ENCODE data around the gene TRAF5. TPM values are rescaled to one million over a fixed set of nuclear protein-coding genes. Genes with fewer than 3 reads are reported as not detected.

Gene TRAF5, protein sequence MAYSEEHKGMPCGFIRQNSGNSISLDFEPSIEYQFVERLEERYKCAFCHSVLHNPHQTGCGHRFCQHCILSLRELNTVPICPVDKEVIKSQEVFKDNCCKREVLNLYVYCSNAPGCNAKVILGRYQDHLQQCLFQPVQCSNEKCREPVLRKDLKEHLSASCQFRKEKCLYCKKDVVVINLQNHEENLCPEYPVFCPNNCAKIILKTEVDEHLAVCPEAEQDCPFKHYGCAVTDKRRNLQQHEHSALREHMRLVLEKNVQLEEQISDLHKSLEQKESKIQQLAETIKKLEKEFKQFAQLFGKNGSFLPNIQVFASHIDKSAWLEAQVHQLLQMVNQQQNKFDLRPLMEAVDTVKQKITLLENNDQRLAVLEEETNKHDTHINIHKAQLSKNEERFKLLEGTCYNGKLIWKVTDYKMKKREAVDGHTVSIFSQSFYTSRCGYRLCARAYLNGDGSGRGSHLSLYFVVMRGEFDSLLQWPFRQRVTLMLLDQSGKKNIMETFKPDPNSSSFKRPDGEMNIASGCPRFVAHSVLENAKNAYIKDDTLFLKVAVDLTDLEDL
- polyA plus RNA-seq (2011; rRNA removed) (19.3 and 22.0 TPM in 2 replicates), polyA minus RNA-seq (2011; rRNA and poly(A)+ RNA removed) (19.1 and 19.5 TPM in 2 replicates)

DNA sequence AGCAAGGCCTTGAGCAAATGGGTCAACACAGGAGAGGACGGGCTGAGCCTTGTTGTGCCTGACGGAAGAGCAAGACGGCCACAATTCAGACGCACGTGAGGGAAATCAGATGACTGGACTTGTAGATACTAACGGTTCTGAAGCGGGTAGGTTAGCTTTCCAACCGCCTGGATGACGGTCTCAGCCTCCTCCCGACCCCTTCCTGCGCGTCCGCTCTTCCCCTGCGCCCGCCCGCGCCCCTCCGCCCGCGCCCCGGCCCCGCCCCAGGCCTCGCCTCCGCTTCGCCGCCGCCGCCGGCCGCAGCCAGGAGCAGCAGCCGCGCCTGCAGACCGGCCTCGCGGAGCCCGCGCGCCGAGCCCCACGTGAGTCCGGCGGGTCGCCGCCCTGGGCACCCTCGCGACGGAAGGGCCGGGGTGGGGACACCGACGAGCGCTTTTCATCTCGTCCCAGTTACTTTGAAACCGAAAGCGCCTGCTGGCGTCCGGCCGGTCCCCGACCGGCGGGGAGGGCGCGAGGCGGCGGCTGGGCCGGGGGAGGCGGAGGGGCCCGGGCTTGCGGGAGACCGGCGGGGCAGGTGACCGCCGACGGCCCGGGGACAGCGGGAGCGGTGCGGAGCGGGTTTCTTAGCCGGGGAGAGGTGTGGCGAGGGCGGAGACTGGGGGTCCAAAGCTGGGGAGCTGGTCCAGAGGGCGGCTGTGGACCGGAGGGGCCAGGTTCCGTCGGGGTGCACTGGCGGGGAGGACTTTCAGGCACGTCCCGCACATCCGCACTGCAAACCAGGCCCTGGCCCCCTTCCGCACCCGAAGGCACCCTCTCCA lies at the start of gene TRAF5:
Gene TRAF5, plus strand, starts transcription at position 306 of the 818 bp plus-strand sequence. CDS start 26,407 bp downstream, outside the sequence.
- ChIA-PET POLR2A (interaction anchor here (0.6 to 1.3 kb wide), 2 partner anchors 27 to 56 kb away, joined by 3 read pairs; no protein-coding TSS in a partner anchor), CTCF (interaction anchor here (0.9 to 4.3 kb wide), 8 partner anchors 15 to 329 kb away, joined by 3 to 26 read pairs (median 4); no protein-coding TSS in a partner anchor)
- DNase-seq (ENCODE audit: low read depth, low spot score) = no peak

DNA sequence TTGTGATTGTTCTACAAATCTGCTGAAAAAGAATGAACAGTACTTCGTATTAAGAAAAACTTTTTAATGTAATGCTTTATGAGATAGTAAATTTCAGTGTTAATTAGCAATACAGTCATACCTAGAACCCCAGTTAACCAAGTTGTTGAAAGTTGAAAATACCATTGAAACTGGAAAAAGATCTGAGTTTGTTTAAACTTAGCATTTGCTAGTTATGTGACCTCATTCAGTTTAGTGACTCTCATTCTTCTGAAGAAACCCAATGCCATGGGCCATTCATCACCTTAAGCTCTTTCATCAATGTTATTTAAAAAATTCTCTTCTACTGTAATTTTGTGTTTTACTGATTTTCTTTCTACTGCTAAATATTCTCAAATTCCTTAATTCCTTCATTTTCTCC lies 47.3 kb upstream of the TRAF5 start:
- Histone ChIP-seq H3K4me3 (ENCODE audit: low read depth, low read length) (no peak overlapping the region), H3K27ac (ENCODE audit: low read depth, low read length) (no peak overlapping the region), H3K9me3 (ENCODE audit: control insufficient read depth, insufficient read depth, low read length) (no peaks in the 10 kb centered on the region), H3K27me3 (ENCODE audit: control insufficient read depth, insufficient read depth, low read length) (no peaks in the 10 kb centered on the region)
- DNase-seq (ENCODE audit: low read depth, low spot score) = no peak
- ChIA-PET CTCF (interaction anchor here (1.7 kb wide), 1 partner anchor 44 kb away, joined by 4 read pairs; no protein-coding TSS in a partner anchor), POLR2A (no interaction called here)
- TF ChIP-seq, protein P1, sequence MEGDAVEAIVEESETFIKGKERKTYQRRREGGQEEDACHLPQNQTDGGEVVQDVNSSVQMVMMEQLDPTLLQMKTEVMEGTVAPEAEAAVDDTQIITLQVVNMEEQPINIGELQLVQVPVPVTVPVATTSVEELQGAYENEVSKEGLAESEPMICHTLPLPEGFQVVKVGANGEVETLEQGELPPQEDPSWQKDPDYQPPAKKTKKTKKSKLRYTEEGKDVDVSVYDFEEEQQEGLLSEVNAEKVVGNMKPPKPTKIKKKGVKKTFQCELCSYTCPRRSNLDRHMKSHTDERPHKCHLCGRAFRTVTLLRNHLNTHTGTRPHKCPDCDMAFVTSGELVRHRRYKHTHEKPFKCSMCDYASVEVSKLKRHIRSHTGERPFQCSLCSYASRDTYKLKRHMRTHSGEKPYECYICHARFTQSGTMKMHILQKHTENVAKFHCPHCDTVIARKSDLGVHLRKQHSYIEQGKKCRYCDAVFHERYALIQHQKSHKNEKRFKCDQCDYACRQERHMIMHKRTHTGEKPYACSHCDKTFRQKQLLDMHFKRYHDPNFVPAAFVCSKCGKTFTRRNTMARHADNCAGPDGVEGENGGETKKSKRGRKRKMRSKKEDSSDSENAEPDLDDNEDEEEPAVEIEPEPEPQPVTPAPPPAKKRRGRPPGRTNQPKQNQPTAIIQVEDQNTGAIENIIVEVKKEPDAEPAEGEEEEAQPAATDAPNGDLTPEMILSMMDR (IDR thresholded peaks at IDR 0.05; ENCODE audit: low read depth, low read length) = no peak

More for the DNA sequence above, at the start of gene TRAF5:
- Histone ChIP-seq H3K27me3 (ENCODE audit: control insufficient read depth, insufficient read depth, low read length) (no peaks in the 10 kb centered on the region), H3K4me3 (ENCODE audit: low read depth, low read length) (peak within 1 kb of the TSS; percentile 80), H3K27ac (ENCODE audit: low read depth, low read length) (peak within 1 kb of the TSS; percentile 85), H3K9me3 (ENCODE audit: control insufficient read depth, insufficient read depth, low read length) (no peaks in the 10 kb centered on the region; the same call in 1 of the 2 replicates)
- TF ChIP-seq, protein P1 (IDR thresholded peaks at IDR 0.05; ENCODE audit: low read depth, low read length) = no peak

DNA sequence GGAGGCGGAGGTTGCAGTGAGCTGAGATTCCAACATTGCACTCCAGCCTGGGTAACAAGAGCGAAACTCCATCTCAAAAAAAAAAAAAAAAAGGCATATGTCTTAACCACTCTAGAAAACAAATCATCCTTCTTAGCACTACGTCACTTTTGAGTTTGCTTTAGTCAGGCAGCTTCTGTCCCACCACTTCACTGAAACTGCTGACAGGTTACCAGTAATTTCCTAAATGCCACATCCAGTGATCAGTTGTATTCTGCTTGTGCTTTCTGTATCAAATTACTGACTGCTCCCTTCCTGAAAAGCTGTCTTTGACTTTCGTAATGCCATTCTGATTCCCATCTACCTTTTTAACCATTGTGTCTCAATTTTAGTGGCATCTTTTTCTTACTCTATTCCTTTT lies 45.7 kb upstream of the TRAF5 start:
- DNase-seq (ENCODE audit: low read depth, low spot score) = no peak
- Histone ChIP-seq H3K4me3 (ENCODE audit: low read depth, low read length) (no peak overlapping the region), H3K9me3 (ENCODE audit: control insufficient read depth, insufficient read depth, low read length) (no peaks in the 10 kb centered on the region), H3K27me3 (ENCODE audit: control insufficient read depth, insufficient read depth, low read length) (no peaks in the 10 kb centered on the region), H3K27ac (ENCODE audit: low read depth, low read length) (peak overlapping the region; percentile 33)
- ChIA-PET POLR2A (interaction anchor here (0.8 kb wide), 1 partner anchor 16 kb away, joined by 6 read pairs; no protein-coding TSS in a partner anchor), CTCF (interaction anchor here (1.1 kb wide), 1 partner anchor 234 kb away, joined by 3 read pairs; no protein-coding TSS in a partner anchor)
- TF ChIP-seq, protein P1 (IDR thresholded peaks at IDR 0.05; ENCODE audit: low read depth, low read length) = no peak

DNA sequence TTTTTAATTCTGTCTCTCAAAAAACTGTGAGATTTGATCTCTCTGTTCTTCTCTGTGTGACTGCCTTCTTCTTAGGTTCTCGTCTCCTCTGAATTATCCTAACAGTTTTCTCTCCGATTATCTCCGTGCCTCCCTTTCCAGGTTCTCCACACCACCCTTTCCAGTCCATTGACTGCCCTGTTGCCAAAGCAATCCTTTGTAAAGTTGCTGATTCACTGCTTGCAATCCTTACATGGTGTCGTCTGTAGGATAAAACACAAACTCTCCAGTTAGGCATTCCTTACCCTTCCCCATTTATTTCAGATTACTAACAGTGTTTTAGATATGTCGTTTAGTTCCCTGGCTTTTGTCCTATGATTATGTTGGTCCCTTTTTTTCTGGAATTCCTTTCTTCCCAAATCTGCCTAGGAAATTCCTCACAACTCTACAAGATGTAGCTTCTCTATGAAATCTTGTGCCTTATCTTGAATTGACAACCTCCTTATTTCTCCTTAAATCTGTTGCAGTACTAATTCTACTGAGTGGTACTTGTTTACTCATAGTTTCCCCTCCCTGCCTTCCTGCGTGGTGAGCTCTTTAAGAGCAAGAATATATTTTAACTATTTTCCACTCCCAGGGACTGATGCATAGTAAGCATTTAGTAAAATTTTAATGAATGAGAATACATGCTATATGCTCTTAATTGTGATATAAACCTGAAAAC lies 45.2 kb upstream of the TRAF5 start:
- ChIA-PET POLR2A (interaction anchor here (0.5 to 0.8 kb wide), 4 partner anchors 16 to 1683 kb away, joined by 3 to 6 read pairs (median 4); no protein-coding TSS in a partner anchor), CTCF (interaction anchor here (1.1 kb wide), 1 partner anchor 233 kb away, joined by 3 read pairs; no protein-coding TSS in a partner anchor)
- no peak for DNase-seq (ENCODE audit: low read depth, low spot score)
- no peaks in the 10 kb centered on the region for H3K9me3 ChIP-seq (ENCODE audit: control insufficient read depth, insufficient read depth, low read length)
- H3K27ac ChIP-seq (ENCODE audit: low read depth, low read length) = no peak overlapping the region
- TF ChIP-seq, protein P1 (IDR thresholded peaks at IDR 0.05; ENCODE audit: low read depth, low read length) = no peak
- no peak overlapping the region for H3K4me3 ChIP-seq (ENCODE audit: low read depth, low read length)
- H3K27me3 ChIP-seq (ENCODE audit: control insufficient read depth, insufficient read depth, low read length) = no peaks in the 10 kb centered on the region
